Heart right ventricle (tissue), 16 donors: ENCODE data around the gene NWD2. TPM values are rescaled to one million over a fixed set of nuclear protein-coding genes. Genes with fewer than 3 reads are reported as not detected.
A peak's percentile ranks its signal among the peaks of the same experiment; 100 is the strongest.

Experiments
- ATAC-seq, 8 donors: fragments of 200-7000 bp; cut with Tn5 transposase; one replicate each; pipeline ENCODE4 v1.9.1; 2020; ENCODE audit warnings: mild to moderate bottlenecking in 8 of 8, moderate library complexity in 8 of 8, moderate number of reproducible peaks in 1 of 8
- DNase-seq, 2 donors: peaks; one replicate each; pipeline ENCODE4 v3.0.0-alpha.2; 2020
- H3K27ac ChIP-seq, 10 donors: fragments of 200-600 bp; sonication (generic) in 2 of 10; one replicate each; pipeline versions ENCODE4 v1.5.0 to v1.8.0; 2020 to 2022; ENCODE audit warnings: mild to moderate bottlenecking in 3 of 10
- H3K27me3 ChIP-seq, 7 donors: fragments of 200-600 bp; one replicate each; pipeline ENCODE4 v1.8.0; 2021 to 2022; ENCODE audit warnings: mild to moderate bottlenecking in 2 of 7
- H3K36me3 ChIP-seq, 9 donors: fragments of 200-600 bp; sonication (generic) in 1 of 9; one replicate each; pipeline versions ENCODE4 v1.5.0 to v1.8.0; 2020 to 2022; ENCODE audit warnings: mild to moderate bottlenecking in 2 of 9
- H3K4me1 ChIP-seq, 9 donors: fragments of 200-600 bp; sonication (generic) in 1 of 9; one replicate each; pipeline versions ENCODE4 v1.5.0 to v1.8.0; 2020 to 2022; ENCODE audit warnings: mild to moderate bottlenecking in 4 of 9
- H3K4me3 ChIP-seq, 10 donors: fragments of 200-600 bp; sonication (generic) in 2 of 10; one replicate each; pipeline versions ENCODE4 v1.5.0 to v1.8.0; 2020 to 2022; ENCODE audit warnings: mild to moderate bottlenecking in 7 of 10, moderate library complexity in 2 of 10
- H3K9me3 ChIP-seq, 11 donors: fragments of 200-600 bp in 10 of 11; sonication (generic) in 2 of 11; one replicate each; pipeline versions ENCODE4 v1.5.0 to v1.8.0; 2013 to 2022; ENCODE audit warnings: mild to moderate bottlenecking in 2 of 11, control low read depth in 1 of 11, moderate library complexity in 1 of 11
- WGBS, 2 donors: extraction: QIAGEN DNeasy Blood & Tissue Kit; methylation state at CpG; one replicate each; pipeline ENCODE4 v1.1.7; 2013; ENCODE audit warnings: inconsistent platforms in 1 of 2; 5-methylcytosine and 5-hydroxymethylcytosine counted together
- intact Hi-C, 10 donors: fragments of 100-400 bp; cut with DNase I; formaldehyde crosslinking; loops; one replicate each; pipeline versions ENCODE4 v1.11.1 to v1.14.2; 2022
- polyA plus RNA-seq, 2 donors: library from polyadenylated mRNA; stranded (reverse); fragments of 200-250 nt; gene quantifications; one replicate each; pipeline ENCODE4 v1.2.3, GENCODE V29; 2013
- total RNA-seq, 10 donors: library from RNA; stranded (reverse); fragmentation: NEBNext Ultra II Directional in 3 of 10; extraction: Animal tissue kit (Norgen Biotek cat#: 25700) in 3 of 10; gene quantifications; one replicate each; pipeline versions ENCODE4 v1.2.1 to v1.2.4, GENCODE V29; 2021 to 2023
- TF ChIP-seq, protein P1 (sequence below), 9 donors: fragments of 200-600 bp; sonication (generic) in 2 of 9; IDR thresholded peaks; one replicate each; pipeline versions ENCODE4 v1.5.0 to v1.8.0; 2021 to 2022; ENCODE audit warnings: antibody characterized with exemption in 9 of 9, mild to moderate bottlenecking in 5 of 9, moderate library complexity in 1 of 9
- donor health status: Arrhythmogenic right ventricular cardiomyopathy.
- donor health status: ischemic (EF 13 %, LVEDD 7.1; RV severe dilation, severe dysfunction).
- donor health status: healthy with polysubstance abuse.
- donor health status: DM: no; HTN: yes; CAD: no.
- donor health status: DM: no; HTN: no; CAD: no.
- donor health status: ischemic (EF 25% LVEDD 6.9; RV normal size, moderate dysfunction).
- donor health status: ischemic (EF 25% LVEDD 5.7; RV mildly dilated, moderate dysfunction).
- donor health status: healthy.
- donor health status: DM: yes; HTN: yes; CAD: no.
- donor health status: Ischemic cardiomyopathy.
- donor health status: ischemic (EF 35%, LVEDD 5.7; RV mildly dilated, moderate dysfunction).
- donor health status: nonischemic (EF 11% LVEDD 7.7; RV severe dilation, severe dysfunction).
- donor health status: DM: yes; HTN: yes; CAD: no.
- donor health status: PGD.
- donor health status: ischemic (EF 29% LVEDD 5.4; RV normal size, mild dysfunction).
- donor health status: nonischemic (EF 23%, LVEDD 6.1; RV moderate dilation, normal function).

The NWD2 gene
- total and polyA plus RNA-seq, 12 donors, result 0.02 to 0.37 (median 0.04) TPM; not detected in 7

- TF ChIP-seq, protein P1, sequence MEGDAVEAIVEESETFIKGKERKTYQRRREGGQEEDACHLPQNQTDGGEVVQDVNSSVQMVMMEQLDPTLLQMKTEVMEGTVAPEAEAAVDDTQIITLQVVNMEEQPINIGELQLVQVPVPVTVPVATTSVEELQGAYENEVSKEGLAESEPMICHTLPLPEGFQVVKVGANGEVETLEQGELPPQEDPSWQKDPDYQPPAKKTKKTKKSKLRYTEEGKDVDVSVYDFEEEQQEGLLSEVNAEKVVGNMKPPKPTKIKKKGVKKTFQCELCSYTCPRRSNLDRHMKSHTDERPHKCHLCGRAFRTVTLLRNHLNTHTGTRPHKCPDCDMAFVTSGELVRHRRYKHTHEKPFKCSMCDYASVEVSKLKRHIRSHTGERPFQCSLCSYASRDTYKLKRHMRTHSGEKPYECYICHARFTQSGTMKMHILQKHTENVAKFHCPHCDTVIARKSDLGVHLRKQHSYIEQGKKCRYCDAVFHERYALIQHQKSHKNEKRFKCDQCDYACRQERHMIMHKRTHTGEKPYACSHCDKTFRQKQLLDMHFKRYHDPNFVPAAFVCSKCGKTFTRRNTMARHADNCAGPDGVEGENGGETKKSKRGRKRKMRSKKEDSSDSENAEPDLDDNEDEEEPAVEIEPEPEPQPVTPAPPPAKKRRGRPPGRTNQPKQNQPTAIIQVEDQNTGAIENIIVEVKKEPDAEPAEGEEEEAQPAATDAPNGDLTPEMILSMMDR (IDR thresholded peaks at IDR 0.05), result no peak
- Histone ChIP-seq H3K27me3 (peaks cover 0 to 9% (median 0%) of the 10 kb centered on the region in 7 donors), H3K9me3 (no peaks in the 10 kb centered on the region), H3K4me1 (no peaks in the 10 kb centered on the region), H3K36me3 (no peaks in the 10 kb centered on the region), H3K27ac (no peak overlapping the region), H3K4me3 (no peak overlapping the region)
- ATAC-seq (no peak), DNase-seq (no peak)
- intact Hi-C loops, result no loop called here
- WGBS, 2 donors, result 64 to 71% methylated on average over 3 of the region's 3 CpGs
These were observed 123.4 kb downstream of the NWD2 start for GRCh38 chr4:37367901-37368300.

- 94 to 96% methylated on average over 2 of the region's 2 CpGs for WGBS, 2 donors
- DNase-seq (no peak), ATAC-seq (no peak)
- H3K27ac ChIP-seq, result no peak overlapping the region
- H3K9me3 ChIP-seq, result no peaks in the 10 kb centered on the region
- TF ChIP-seq, protein P1 (IDR thresholded peaks at IDR 0.05), result no peak
- no peak overlapping the region for H3K4me3 ChIP-seq
- intact Hi-C loops, result no loop called here
- no peaks in the 10 kb centered on the region for H3K4me1 ChIP-seq
- no peaks in the 10 kb centered on the region for H3K36me3 ChIP-seq
- H3K27me3 ChIP-seq, result peaks cover 0 to 13% (median 0%) of the 10 kb centered on the region in 7 donors
These were observed 125.5 kb downstream of the NWD2 start for GRCh38 chr4:37370052-37370451.

GRCh38 chr4:37381040-37381668 lies 136.6 kb downstream of the NWD2 start:
- 36 to 39% methylated on average over 9 of the region's 9 CpGs for WGBS, 2 donors
- H3K27me3 ChIP-seq, result peaks cover 0 to 21% (median 16%) of the 10 kb centered on the region in 7 donors
- no peak overlapping the region for H3K4me3 ChIP-seq
- no peaks in the 10 kb centered on the region for H3K36me3 ChIP-seq
- intact Hi-C loops, result loop anchor here in 4 of 10 donors (10.0 kb wide), 3 partner anchors 966 to 1036 kb away; no protein-coding TSS in a partner anchor
- DNase-seq (no peak), ATAC-seq (no peak)
- H3K9me3 ChIP-seq, result no peaks in the 10 kb centered on the region
- H3K27ac ChIP-seq, result no peak overlapping the region
- TF ChIP-seq, protein P1 (IDR thresholded peaks at IDR 0.05), result no peak
- H3K4me1 ChIP-seq, result no peaks in the 10 kb centered on the region

DNA sequence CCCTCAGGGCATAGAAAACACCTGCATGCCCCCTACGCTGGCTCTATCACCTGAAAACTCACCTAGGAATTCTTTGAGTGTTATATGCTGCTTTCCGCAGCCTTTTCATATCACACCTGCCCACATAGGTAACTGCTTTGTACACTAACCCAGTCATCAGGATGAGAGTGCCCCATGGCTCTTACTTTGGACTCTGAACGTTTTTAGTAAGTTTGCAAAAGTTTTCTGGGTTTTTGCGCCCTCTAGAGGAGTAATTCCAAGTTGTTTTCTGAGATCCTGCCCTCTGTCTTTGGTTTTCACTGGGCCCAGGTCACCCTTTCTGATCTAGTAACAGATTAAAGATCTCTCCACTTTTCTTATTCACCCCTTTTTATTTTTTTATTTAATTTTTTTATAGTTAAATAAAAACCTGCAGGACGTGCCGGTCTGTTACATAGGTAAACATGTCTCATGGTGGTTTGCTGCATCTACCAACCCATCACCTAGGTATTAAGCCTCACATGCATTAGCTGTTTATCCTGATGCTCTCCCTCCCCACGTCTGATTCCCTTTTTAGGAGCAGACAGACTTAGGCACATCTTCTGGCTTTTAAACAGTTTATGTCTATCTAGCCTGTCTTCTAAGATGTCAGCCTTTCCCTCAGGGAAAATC lies 139.2 kb downstream of the NWD2 start:
- no peak for ATAC-seq
- Histone ChIP-seq H3K4me1 (peaks cover 0 to under 1% (median 0%) of the 10 kb centered on the region in 9 donors), H3K27ac (no peak overlapping the region), H3K36me3 (no peaks in the 10 kb centered on the region), H3K9me3 (no peaks in the 10 kb centered on the region), H3K4me3 (no peak overlapping the region), H3K27me3 (peaks cover 0 to 26% (median 16%) of the 10 kb centered on the region in 7 donors)
- no peak for DNase-seq
- TF ChIP-seq, protein P1 (IDR thresholded peaks at IDR 0.05), result peak in 8 of 9 donors; percentile 13 to 67 (median 57)
- intact Hi-C loops, result loop anchor here in 4 of 10 donors (10.0 kb wide), 3 partner anchors 969 to 1039 kb away; no protein-coding TSS in a partner anchor
- 24 to 37% methylated on average over 7 of the region's 7 CpGs for WGBS, 2 donors
